Naive thymus-derived CD8-positive, alpha-beta T cell (primary cell): ENCODE data around the gene LRRC71. TPM values are rescaled to one million over a fixed set of nuclear protein-coding genes. Genes with fewer than 3 reads are reported as not detected.

Source experiments
- ATAC-seq, 2 donors: fragments of 150-1000 bp; cut with Tn5 transposase in 1 of 2; sonication (Bioruptor Pico), chemical (Tn5 transposase) in 1 of 2; 1 replicate in 1 of 2; 2 replicates in 1 of 2; pipeline ENCODE4 v1.10.0; 2021; ENCODE audit warnings: mild to moderate bottlenecking in 2 of 2, moderate library complexity in 2 of 2
- POLR2A ChIA-PET: fragments of 350-600 bp; sonication (Branson Sonifier 250); formaldehyde crosslinking; loops from one replicate; lab custom pipeline; 2021; ENCODE audit warnings: antibody characterized with exemption; lab: Charles Lee
- DNase-seq, 10 donors: peaks; one replicate each; pipeline versions ENCODE4 v3.0.0 to v3.0.0-alpha.2; 2020 to 2022
- H3K27ac Mint-ChIP-seq, 10 donors: one replicate each; pipeline ENCODE4 v1.8.0; 2020 to 2022; ENCODE audit warnings: mild to moderate bottlenecking in 10 of 10, mixed read lengths in 10 of 10, moderate library complexity in 4 of 10, inconsistent platforms in 1 of 10
- H3K27me3 Mint-ChIP-seq, 5 donors: one replicate each; pipeline ENCODE4 v1.8.0; 2021 to 2022; ENCODE audit warnings: mixed read lengths in 5 of 5
- H3K36me3 Mint-ChIP-seq, 3 donors: one replicate each; pipeline ENCODE4 v1.8.0; 2020 to 2022; ENCODE audit warnings: mixed read lengths in 3 of 3, mild to moderate bottlenecking in 2 of 3, inconsistent platforms in 1 of 3
- H3K4me1 Mint-ChIP-seq, 4 donors: one replicate each; pipeline ENCODE4 v1.8.0; 2021 to 2022; ENCODE audit warnings: mixed read lengths in 4 of 4
- H3K4me3 Mint-ChIP-seq, 10 donors: one replicate each; pipeline ENCODE4 v1.8.0; 2020 to 2022; ENCODE audit warnings: mild to moderate bottlenecking in 10 of 10, mixed read lengths in 10 of 10, moderate library complexity in 6 of 10, inconsistent platforms in 1 of 10
- H3K9me3 Mint-ChIP-seq, 9 donors: one replicate each; pipeline ENCODE4 v1.8.0; 2020 to 2022; ENCODE audit warnings: mixed read lengths in 9 of 9, mild to moderate bottlenecking in 3 of 9, inconsistent platforms in 1 of 9, moderate library complexity in 1 of 9
- polyA plus RNA-seq, 3 donors: library from polyadenylated mRNA; unstranded; fragments of 300-500 nt; fragmentation: Illumina TruSeq; gene quantifications; one replicate each; pipeline ENCODE4 v1.2.3, GENCODE V29; 2021
- total RNA-seq, 8 experiments: library from RNA in 2 of 8; stranded (reverse) in 2 of 8; gene quantifications; one replicate each; pipeline ENCODE4 v1.2.3 and lab custom pipeline; 2021 to 2026

Gene LRRC71
- total and polyA plus RNA-seq, 5 experiments from 2014 or later: not detected

DNA sequence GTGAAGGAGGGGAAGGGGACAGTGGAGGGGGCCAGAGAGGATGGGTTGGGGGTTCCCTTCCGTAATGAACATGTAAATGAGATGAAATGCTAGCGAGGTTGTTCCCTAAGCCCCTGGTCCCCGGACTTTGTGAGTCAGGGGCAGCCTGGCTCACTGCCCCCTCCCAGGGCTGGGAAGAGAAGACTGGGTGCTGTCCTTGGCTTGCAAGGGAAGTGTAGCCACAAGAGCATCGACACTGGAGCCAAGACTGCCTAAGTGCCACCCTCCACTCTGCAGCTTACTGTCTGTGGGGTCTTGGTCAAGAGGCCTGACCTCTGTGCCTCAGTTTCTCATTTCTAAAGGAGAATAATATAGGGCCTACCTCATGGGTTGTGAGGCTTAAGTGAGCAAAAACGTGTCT lies 26.4 kb upstream of the LRRC71 start:
- H3K27me3 Mint-ChIP-seq: peaks cover 21 to 74% (median 44%) of the 10 kb centered on the region in 5 donors
- H3K4me3 Mint-ChIP-seq: peak overlapping the region in 5 of 10 donors; percentile 28 to 72 (median 46)
- ATAC-seq: no peak
- POLR2A ChIA-PET: interaction anchor here (0.5 kb wide), 1 partner anchor 137 kb away, joined by 5 read pairs; no protein-coding TSS in a partner anchor
- H3K27ac Mint-ChIP-seq: no peak overlapping the region
- no peaks in the 10 kb centered on the region for H3K9me3 Mint-ChIP-seq
- H3K36me3 Mint-ChIP-seq: no peaks in the 10 kb centered on the region
- DNase-seq: peak in 1 of 10 donors; percentile 47
- peaks cover 3 to 23% (median 22%) of the 10 kb centered on the region in 4 donors for H3K4me1 Mint-ChIP-seq

DNA sequence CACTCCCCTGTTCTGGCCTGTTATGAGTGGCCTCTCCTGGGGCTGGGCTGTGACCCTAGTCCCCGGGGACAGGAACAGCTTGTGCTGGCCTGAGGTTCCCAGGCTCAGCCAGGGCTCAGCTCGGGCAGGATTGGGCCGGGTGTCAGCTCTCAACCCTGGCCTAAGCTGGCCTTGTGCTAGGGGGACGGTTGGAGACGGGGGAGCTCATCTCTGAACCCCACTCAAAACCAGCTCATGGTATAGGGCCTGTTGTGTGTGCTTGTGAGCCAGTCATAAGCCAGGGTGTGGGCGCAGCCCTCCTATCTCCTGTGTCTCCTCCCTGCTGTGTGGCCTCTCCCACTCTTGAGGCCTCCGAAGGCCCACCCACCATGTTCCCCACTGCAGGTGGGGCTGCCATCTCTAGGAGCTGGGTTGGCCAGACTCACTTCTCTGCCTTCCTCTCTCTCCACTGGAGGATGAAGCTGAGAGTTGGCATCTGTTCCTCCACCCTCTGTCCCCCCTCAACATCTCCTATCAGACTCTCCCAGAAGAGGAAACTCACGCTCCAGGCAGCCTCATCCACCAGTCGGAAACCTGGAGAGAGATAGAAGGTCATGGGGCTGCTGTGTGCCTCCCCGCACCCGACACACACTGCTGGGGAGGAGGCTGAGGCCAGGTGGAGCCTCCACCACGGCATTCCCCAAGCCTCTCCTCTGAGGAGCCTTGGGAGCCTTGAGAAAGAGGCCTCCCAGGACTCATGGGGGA lies 25.5 kb upstream of the LRRC71 start:
- Mint-ChIP-seq H3K27me3 (peaks cover 18 to 70% (median 41%) of the 10 kb centered on the region in 5 donors), H3K27ac (peak overlapping the region in 4 of 10 donors; percentile 28 to 80 (median 57)), H3K4me1 (peaks cover 3 to 23% (median 22%) of the 10 kb centered on the region in 4 donors), H3K4me3 (peak overlapping the region in 2 of 10 donors; percentile 20 to 46), H3K36me3 (no peaks in the 10 kb centered on the region), H3K9me3 (no peaks in the 10 kb centered on the region)
- ATAC-seq (no peak), DNase-seq (peak in 1 of 10 donors; percentile 30)
- POLR2A ChIA-PET: interaction anchor here (0.6 kb wide), 1 partner anchor 532 kb away, joined by 3 read pairs; no protein-coding TSS in a partner anchor

DNA sequence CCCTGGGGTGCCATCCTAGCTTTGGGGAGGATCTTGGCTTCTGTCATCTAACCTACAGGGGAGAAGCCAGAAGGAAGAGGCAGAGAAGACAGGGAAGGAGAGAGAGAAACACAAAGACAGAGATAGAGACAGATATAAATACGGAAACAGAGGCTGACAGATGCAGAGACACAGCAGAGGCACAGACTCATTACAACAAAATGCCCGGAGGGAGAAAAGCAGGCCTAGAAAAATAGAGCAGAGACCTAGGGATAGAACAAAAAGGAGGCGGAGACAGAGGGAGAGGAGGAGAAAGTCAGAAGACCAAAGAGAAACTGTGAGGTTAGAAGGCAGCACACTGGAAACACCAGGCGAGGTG lies 25.0 kb upstream of the LRRC71 start:
- Mint-ChIP-seq H3K4me3 (no peak overlapping the region), H3K36me3 (no peaks in the 10 kb centered on the region), H3K4me1 (peaks cover 3 to 23% (median 18%) of the 10 kb centered on the region in 4 donors), H3K27me3 (peaks cover 14 to 65% (median 38%) of the 10 kb centered on the region in 5 donors), H3K27ac (peak overlapping the region in 2 of 10 donors; percentile 12 to 65), H3K9me3 (no peaks in the 10 kb centered on the region)
- POLR2A ChIA-PET: no interaction called here
- ATAC-seq (no peak), DNase-seq (peak in 1 of 10 donors; percentile 31)

DNA sequence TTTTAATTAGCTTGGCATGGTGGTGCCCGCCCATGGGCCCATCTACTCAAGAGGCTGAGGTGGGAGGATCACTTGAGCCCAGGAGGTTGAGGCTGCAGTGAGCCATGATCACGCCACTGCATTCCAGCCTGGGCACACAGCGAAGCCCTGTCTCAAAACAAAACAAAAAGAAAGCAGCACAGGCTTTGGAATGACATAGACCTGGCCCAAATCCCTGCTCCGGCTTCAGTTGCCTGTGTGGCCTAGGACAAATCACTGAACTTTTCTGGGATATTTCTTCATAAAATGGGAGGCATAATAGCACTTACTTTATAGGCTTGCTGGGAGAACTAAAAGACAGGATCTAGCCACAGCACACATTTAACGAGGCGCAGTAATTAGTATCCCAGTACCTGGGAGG lies 24.5 kb upstream of the LRRC71 start:
- H3K36me3 Mint-ChIP-seq: no peaks in the 10 kb centered on the region
- H3K27me3 Mint-ChIP-seq: peaks cover 12 to 60% (median 36%) of the 10 kb centered on the region in 5 donors

DNA sequence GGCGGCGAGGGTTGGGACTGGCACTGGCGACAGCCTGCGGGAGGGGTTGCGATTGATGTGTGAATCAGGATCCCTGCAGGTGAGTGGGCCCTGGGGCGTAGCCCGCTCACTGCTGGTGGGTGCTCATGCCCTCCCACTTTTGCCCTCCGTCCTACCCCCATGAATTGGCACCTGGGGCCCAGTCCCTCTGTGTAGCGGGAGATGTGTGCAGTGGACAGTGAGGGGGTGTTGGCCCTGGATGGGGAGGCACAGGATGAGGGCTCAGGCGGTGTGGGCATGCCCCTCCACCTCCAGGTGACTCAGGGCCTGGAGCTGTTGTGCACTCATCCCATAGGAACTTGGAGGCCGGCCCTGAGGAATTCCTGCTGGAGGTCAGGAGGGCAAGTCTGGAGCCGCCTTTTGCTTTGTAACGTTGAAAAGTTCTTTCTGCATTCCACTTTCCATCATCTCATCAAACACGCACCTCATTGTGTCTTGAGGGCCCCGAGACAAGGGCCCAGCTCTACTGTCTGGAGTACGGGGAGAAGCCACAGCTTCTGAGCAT lies 23.9 kb upstream of the LRRC71 start:
- Mint-ChIP-seq H3K36me3 (no peaks in the 10 kb centered on the region), H3K27me3 (peaks cover 8 to 54% (median 34%) of the 10 kb centered on the region in 5 donors), H3K9me3 (no peaks in the 10 kb centered on the region), H3K4me1 (peaks cover 3 to 23% (median 17%) of the 10 kb centered on the region in 4 donors), H3K4me3 (no peak overlapping the region), H3K27ac (peak overlapping the region in 1 of 10 donors; percentile 83)
- DNase-seq (no peak), ATAC-seq (no peak)
- POLR2A ChIA-PET: no interaction called here

More for the DNA sequence above, 24.5 kb upstream of the LRRC71 start:
- Mint-ChIP-seq H3K9me3 (no peaks in the 10 kb centered on the region), H3K27ac (no peak overlapping the region), H3K4me3 (no peak overlapping the region), H3K4me1 (peaks cover 3 to 23% (median 17%) of the 10 kb centered on the region in 4 donors)
- POLR2A ChIA-PET: no interaction called here
- DNase-seq (no peak), ATAC-seq (no peak)

DNA sequence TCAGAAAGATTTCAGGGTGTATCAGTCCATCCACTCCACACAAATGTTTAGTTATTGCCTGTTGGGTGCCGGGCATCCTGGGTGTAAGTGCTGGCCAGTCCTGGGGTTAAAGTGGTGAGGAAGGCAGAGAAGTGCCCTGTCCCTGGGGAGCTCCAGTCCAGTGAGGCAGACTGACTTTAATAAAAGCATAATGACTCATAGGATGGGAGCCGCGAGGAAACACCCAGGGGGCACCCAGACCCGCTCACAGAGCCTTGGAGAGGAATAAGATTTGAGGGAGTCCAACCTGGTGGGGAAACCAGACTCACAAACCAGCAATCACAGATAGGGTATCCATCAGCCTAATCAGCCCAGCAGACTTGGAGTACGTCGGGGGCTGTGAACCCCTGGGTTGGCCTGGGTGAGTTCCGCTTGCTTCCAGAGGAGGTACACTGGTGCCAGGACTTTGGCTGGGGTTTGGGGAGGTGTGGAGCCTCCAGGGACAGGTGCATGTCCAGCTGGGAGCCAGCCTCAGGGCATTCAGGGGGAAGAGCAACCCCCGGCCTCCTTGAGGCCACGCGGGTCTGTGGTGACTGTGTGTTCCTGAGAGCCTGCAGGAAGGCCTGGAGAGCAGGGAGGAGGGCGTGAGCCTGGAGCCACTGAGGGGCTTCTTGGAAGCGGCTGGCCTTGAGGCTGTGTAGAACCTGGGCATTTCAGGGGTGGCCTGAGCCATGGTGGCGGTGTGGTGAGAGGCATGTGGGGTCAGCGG lies 23.2 kb upstream of the LRRC71 start:
- Mint-ChIP-seq H3K27me3 (peaks cover 5 to 48% (median 34%) of the 10 kb centered on the region in 5 donors), H3K9me3 (no peaks in the 10 kb centered on the region), H3K4me1 (peaks cover 3 to 21% (median 16%) of the 10 kb centered on the region in 4 donors), H3K27ac (peak overlapping the region in 1 of 10 donors; percentile 87), H3K36me3 (no peaks in the 10 kb centered on the region), H3K4me3 (peak overlapping the region in 1 of 10 donors; percentile 15)
- DNase-seq (no peak), ATAC-seq (no peak)
- POLR2A ChIA-PET: no interaction called here

DNA sequence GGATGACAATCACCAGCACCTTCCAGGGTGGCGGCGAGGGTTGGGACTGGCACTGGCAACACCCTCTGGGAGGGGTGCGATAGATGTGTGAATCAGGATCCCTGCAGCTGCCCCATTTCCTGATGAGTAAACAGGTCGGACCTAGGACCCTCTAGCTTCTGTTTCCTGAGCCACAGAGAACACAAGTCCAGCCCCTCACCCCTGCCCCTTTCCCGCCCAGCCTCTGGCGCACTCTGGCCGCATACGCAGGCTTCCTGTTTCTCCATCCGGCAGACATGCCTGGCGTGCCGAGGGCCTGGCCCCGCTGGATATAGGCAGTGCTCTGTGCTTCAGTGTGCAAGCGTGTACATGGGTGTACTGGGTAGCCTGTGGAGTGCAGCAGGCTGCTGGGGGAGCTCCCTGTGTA lies 22.3 kb upstream of the LRRC71 start:
- Mint-ChIP-seq H3K9me3 (no peaks in the 10 kb centered on the region), H3K27me3 (peaks cover 5 to 48% (median 34%) of the 10 kb centered on the region in 5 donors), H3K4me1 (peaks cover 3 to 15% (median 11%) of the 10 kb centered on the region in 4 donors), H3K4me3 (peak overlapping the region in 1 of 10 donors; percentile 22), H3K36me3 (no peaks in the 10 kb centered on the region), H3K27ac (peak overlapping the region in 3 of 10 donors; percentile 54 to 61 (median 61))
- ATAC-seq (peak; percentile 33 to 43), DNase-seq (no peak)
- POLR2A ChIA-PET: no interaction called here

DNA sequence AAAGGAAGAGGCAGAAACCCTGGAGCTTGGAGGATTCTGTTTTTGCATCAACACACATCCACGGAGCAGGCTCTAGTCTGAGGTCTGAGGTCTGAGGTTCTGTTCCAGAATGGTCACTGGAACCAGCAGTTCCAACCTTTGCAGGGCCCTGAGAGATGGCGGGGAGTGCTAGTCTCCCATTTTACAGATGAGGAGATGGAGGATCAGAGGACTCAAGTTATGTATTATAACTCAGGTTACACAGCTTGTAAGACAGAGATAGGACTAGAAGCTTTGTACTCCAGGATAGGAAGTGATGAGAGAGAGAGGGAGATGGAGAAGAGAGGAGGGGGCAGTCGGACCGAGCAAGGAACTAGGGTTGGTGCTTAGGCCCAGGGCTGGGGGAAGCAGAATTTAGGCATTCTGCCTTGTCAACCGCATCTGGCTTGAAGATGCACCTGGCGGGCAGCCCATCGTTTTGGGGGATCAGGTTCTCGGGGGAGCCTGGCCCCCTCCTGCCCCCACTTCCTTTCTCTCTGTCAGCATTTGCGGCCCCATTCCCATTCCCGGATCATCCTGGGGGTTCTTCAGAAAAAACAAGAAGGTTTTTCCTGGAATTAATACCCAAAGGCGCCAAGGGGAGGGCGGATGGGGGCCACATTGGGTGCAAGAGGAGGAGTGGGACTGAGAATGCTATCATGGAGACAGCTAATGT lies 21.3 kb upstream of the LRRC71 start:
- no peaks in the 10 kb centered on the region for H3K36me3 Mint-ChIP-seq
- peaks cover 3 to 15% (median 7%) of the 10 kb centered on the region in 4 donors for H3K4me1 Mint-ChIP-seq
- ATAC-seq (no peak), DNase-seq (no peak)
- peaks cover 5 to 48% (median 34%) of the 10 kb centered on the region in 5 donors for H3K27me3 Mint-ChIP-seq
- H3K4me3 Mint-ChIP-seq: no peak overlapping the region
- H3K27ac Mint-ChIP-seq: peak overlapping the region in 3 of 10 donors; percentile 24 to 63 (median 61)
- POLR2A ChIA-PET: no interaction called here
- H3K9me3 Mint-ChIP-seq: no peaks in the 10 kb centered on the region

DNA sequence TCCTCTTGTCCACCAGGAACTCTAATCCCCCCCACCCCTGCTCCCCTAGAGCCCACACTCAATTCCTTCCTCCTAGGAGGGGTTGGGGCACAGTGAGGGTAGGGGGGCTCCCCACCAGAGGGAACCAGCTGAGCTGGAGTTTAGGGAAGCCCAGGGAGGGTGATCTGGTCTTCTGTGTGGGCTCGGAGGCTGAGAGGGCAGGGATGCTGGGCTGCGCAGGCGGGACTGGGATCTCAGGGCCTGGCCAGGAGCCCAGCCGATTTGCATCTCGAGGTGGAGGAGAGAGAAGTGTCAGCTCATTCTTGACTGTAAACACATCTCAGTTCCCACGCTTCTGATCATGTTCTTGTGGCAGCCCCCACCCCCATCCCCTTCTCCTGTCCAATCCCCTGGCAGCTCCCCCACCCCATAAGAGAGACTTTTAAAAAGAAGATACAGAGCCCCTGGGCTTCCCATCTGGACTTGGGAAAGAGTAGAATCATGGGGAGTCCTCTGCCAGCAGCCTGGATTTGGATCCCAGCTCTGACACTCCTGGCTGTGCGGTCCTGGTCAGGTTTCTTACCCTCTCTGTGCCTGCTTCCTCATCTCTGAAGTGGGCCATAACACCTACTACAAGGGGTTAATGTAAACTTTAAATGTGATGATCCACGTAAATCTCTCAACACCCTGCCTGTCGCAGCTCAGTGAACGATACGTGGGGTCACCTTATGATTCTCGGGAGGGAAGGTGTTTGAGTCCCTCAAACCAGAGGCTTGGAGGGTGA lies 20.3 kb upstream of the LRRC71 start:
- DNase-seq: no peak

DNA sequence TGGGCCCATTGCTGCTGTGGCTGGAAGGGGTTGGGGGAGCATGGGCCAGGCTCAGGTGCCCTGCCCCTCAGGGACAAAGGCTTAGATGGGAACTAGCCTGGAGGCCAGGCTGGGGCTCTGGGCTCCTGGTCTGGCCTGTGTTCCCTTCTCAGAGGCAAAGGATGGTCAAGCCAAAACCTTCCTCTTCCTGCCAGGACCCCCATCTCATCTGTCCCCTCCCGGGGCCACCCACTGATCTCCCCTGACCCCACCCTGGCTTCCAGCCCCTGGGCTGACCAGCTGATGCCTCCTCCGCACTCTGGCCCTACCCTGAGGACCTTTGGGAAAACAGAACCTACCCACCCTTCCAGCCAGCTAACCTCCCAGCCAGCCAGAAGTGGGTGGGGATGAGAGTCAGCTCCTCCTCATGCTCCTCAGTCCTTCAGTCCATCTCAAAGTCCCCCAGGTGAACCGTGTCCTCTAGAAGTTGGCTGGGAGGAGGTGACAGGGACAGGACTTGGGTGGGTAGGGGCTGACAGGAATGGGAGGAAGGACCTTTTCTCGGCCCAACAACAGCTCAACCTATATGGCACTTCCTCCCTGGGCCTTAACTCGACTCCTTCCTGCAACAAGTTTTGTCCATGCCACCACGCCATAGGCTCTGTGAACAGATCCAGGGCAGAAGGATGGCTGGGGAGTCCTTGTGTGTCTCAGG lies 19.4 kb upstream of the LRRC71 start:
- Mint-ChIP-seq H3K4me3 (no peak overlapping the region), H3K36me3 (no peaks in the 10 kb centered on the region), H3K27me3 (peaks cover 6 to 34% (median 29%) of the 10 kb centered on the region in 5 donors), H3K27ac (peak overlapping the region in 2 of 10 donors; percentile 37 to 56), H3K9me3 (peaks cover 0 to 2% (median 0%) of the 10 kb centered on the region in 9 donors), H3K4me1 (peaks cover 3 to 15% (median 6%) of the 10 kb centered on the region in 4 donors)
- DNase-seq (no peak), ATAC-seq (no peak)
- POLR2A ChIA-PET: interaction anchor here (1.0 kb wide), 1 partner anchor 63 kb away, joined by 3 read pairs; no protein-coding TSS in a partner anchor

More for the DNA sequence above, 20.3 kb upstream of the LRRC71 start:
- POLR2A ChIA-PET: no interaction called here
- Mint-ChIP-seq H3K36me3 (no peaks in the 10 kb centered on the region), H3K4me3 (no peak overlapping the region), H3K9me3 (no peaks in the 10 kb centered on the region), H3K27me3 (peaks cover 5 to 43% (median 30%) of the 10 kb centered on the region in 5 donors), H3K4me1 (peaks cover 3 to 15% (median 6%) of the 10 kb centered on the region in 4 donors), H3K27ac (no peak overlapping the region)
- ATAC-seq: no peak

DNA sequence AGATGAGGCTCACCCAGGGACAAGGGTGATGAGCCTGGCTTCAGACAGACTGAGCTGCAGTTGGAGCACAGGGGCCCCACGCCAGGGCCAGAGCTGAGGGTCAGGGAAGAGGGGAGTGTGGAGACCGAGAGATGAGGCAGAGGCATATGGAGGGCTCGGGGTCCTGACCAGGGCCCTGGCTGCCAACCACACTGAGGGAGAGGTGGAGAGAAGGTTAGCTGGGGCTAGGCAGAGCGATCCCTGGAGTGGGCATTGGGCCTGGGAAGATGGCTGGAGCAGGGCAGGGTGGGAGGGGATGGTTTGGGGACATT lies 18.9 kb upstream of the LRRC71 start:
- no peaks in the 10 kb centered on the region for H3K36me3 Mint-ChIP-seq
- H3K27ac Mint-ChIP-seq: peak overlapping the region in 2 of 10 donors; percentile 37 to 56
- ATAC-seq (no peak), DNase-seq (no peak)
- no peak overlapping the region for H3K4me3 Mint-ChIP-seq
- peaks cover 3 to 15% (median 6%) of the 10 kb centered on the region in 4 donors for H3K4me1 Mint-ChIP-seq
- peaks cover 0 to 2% (median 0%) of the 10 kb centered on the region in 9 donors for H3K9me3 Mint-ChIP-seq
- POLR2A ChIA-PET: interaction anchor here (1.0 kb wide), 1 partner anchor 63 kb away, joined by 3 read pairs; no protein-coding TSS in a partner anchor
- H3K27me3 Mint-ChIP-seq: peaks cover 6 to 31% (median 28%) of the 10 kb centered on the region in 5 donors
